Activated naive CD4-positive, alpha-beta T cell treated with anti-CD3 and anti-CD28 coated beads, Interleukin-2, amount 50 U/mL, for 16 hours (primary cell): Measurements from ENCODE around the gene CSNK1G1.
"Not testable (repeated sequence)": the region's sequence is repeated elsewhere in the genome, so short reads cannot be mapped to it uniquely, and the experiment has no call there.

Experiments
- DNase-seq: peaks from one replicate; pipeline ENCODE4 v3.0.0-alpha.2; 2020

CSNK1G1 gene

GRCh38 chr15:64348455-64348854 lies 7.5 kb downstream of the CSNK1G1 start:
- DNase-seq, result no peak

- DNase-seq, result not testable (repeated sequence)
Observed at GRCh38 chr15:64346242-64346641, 9.7 kb downstream of the CSNK1G1 start.

- DNase-seq, result no peak
Observed at GRCh38 chr15:64344651-64345294, 11.2 kb downstream of the CSNK1G1 start.

GRCh38 chr15:64343841-64344240 lies 12.1 kb downstream of the CSNK1G1 start:
- DNase-seq, result no peak

- no peak for DNase-seq
Observed at GRCh38 chr15:64343222-64343621, 12.8 kb downstream of the CSNK1G1 start.

- DNase-seq, result no peak
Observed at GRCh38 chr15:64341961-64342360, 14.0 kb downstream of the CSNK1G1 start.

GRCh38 chr15:64340355-64340754 lies 15.6 kb downstream of the CSNK1G1 start:
- no peak for DNase-seq

GRCh38 chr15:64337761-64338160 lies 18.2 kb downstream of the CSNK1G1 start:
- no peak for DNase-seq

GRCh38 chr15:64333986-64334929 lies 21.7 kb downstream of the CSNK1G1 start:
- DNase-seq, result peak; percentile 37

- no peak for DNase-seq
Observed at GRCh38 chr15:64333516-64333915, 22.5 kb downstream of the CSNK1G1 start.

- DNase-seq, result not testable (repeated sequence)
Observed at GRCh38 chr15:64331668-64332067, 24.3 kb downstream of the CSNK1G1 start.

GRCh38 chr15:64326975-64327374 lies 29.0 kb downstream of the CSNK1G1 start:
- DNase-seq, result not testable (repeated sequence)

- not testable (repeated sequence) for DNase-seq
Observed at GRCh38 chr15:64326458-64326857, 29.5 kb downstream of the CSNK1G1 start.

GRCh38 chr15:64324165-64324877 lies 31.7 kb downstream of the CSNK1G1 start:
- no peak for DNase-seq

GRCh38 chr15:64315216-64315615 lies 40.8 kb downstream of the CSNK1G1 start:
- DNase-seq, result no peak

- DNase-seq, result no peak
Observed at GRCh38 chr15:64314456-64314855, 41.5 kb downstream of the CSNK1G1 start.

GRCh38 chr15:64311566-64311965 lies 44.4 kb downstream of the CSNK1G1 start:
- no peak for DNase-seq

GRCh38 chr15:64310036-64310435 lies 45.9 kb downstream of the CSNK1G1 start:
- DNase-seq, result no peak

GRCh38 chr15:64305261-64305660 lies 50.7 kb downstream of the CSNK1G1 start:
- DNase-seq, result no peak

GRCh38 chr15:64289550-64289949 lies 66.4 kb downstream of the CSNK1G1 start:
- DNase-seq, result no peak

GRCh38 chr15:64288999-64289398 lies 67.0 kb downstream of the CSNK1G1 start:
- no peak for DNase-seq

- DNase-seq, result no peak
Observed at GRCh38 chr15:64288577-64288976, 67.4 kb downstream of the CSNK1G1 start.

GRCh38 chr15:64287953-64288352 lies 68.0 kb downstream of the CSNK1G1 start:
- no peak for DNase-seq
